GM23338 (cell line): ENCODE measurements around the gene DACT1.

Experiments used
- CREB1 ChIP-seq: fragments of 250-450 bp; sonication (Bioruptor Pico); IDR thresholded peaks from 2 replicates; pipeline ENCODE4 v1.5.0; 2020; ENCODE audit warnings: low read depth, mild to moderate bottlenecking, moderate library complexity
- EZH2 ChIP-seq: fragments of 200-600 bp; sonication (generic); IDR thresholded peaks from one replicate; pipeline ENCODE4 v1.8.0; 2017; ENCODE audit warnings: antibody characterized with exemption, mild to moderate bottlenecking, low read depth; ENCODE audit not compliant: unreplicated experiment
- EZH2phosphoT487 ChIP-seq: fragments of 200-600 bp; sonication (generic); IDR thresholded peaks from one replicate; pipeline ENCODE4 v1.8.1; 2018; ENCODE audit warnings: antibody characterized with exemption; ENCODE audit not compliant: unreplicated experiment
- POLR2AphosphoS5 ChIP-seq: IDR thresholded peaks from 2 replicates; pipeline ENCODE4 v1.6.1; 2016; ENCODE audit warnings: antibody characterized with exemption, low read depth
- TF ChIP-seq, protein P1 (sequence below), 2 experiments: fragments of 200-600 bp in 1 of 2; sonication (generic) in 1 of 2; conservative IDR thresholded peaks; 2 replicates each; pipeline versions ENCODE4 v1.5.1 to v1.6.1; 2016 to 2017; ENCODE audit warnings: antibody characterized with exemption in 2 of 2, low read depth in 2 of 2, mild to moderate bottlenecking in 2 of 2, moderate library complexity in 1 of 2
- TF ChIP-seq, protein P2 (sequence below): IDR thresholded peaks from 2 replicates; pipeline ENCODE4 v1.6.1; 2016; ENCODE audit warnings: antibody characterized with exemption
- TF ChIP-seq, protein P3 (sequence below): IDR thresholded peaks from one replicate; pipeline ENCODE4 v1.6.1; 2018; ENCODE audit warnings: antibody characterized with exemption; ENCODE audit not compliant: unreplicated experiment

DNA sequence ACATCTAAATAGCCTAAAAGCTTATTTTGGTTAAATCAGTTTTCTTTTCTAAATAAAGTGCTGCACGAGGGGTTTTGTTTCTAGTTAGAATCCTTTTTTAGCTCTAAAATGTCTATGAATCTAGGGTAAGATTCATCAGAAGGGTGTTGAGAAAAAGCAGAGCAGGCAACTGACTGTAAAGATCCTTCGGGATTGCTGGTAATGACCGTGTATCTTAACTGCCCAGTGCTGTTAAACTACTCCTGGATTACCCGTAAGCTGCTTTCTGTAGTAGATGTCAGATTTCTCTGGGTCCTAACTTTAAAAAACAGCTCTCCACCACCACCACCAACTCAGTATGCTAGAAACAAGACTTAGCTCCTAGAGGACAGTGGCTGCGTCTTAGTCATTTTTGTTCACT lies 39.2 kb downstream of the DACT1 start:
- TF ChIP-seq, protein P1, sequence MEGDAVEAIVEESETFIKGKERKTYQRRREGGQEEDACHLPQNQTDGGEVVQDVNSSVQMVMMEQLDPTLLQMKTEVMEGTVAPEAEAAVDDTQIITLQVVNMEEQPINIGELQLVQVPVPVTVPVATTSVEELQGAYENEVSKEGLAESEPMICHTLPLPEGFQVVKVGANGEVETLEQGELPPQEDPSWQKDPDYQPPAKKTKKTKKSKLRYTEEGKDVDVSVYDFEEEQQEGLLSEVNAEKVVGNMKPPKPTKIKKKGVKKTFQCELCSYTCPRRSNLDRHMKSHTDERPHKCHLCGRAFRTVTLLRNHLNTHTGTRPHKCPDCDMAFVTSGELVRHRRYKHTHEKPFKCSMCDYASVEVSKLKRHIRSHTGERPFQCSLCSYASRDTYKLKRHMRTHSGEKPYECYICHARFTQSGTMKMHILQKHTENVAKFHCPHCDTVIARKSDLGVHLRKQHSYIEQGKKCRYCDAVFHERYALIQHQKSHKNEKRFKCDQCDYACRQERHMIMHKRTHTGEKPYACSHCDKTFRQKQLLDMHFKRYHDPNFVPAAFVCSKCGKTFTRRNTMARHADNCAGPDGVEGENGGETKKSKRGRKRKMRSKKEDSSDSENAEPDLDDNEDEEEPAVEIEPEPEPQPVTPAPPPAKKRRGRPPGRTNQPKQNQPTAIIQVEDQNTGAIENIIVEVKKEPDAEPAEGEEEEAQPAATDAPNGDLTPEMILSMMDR (conservative IDR thresholded peaks at IDR 0.05; ENCODE audit: low read depth in 2 of 2), result no peak
- TF ChIP-seq POLR2AphosphoS5, result no peak
- TF ChIP-seq CREB1 (CRISPR knock-in tag), result no peak
- no peak for TF ChIP-seq EZH2phosphoT487
- TF ChIP-seq EZH2, result no peak
- TF ChIP-seq, protein P2, sequence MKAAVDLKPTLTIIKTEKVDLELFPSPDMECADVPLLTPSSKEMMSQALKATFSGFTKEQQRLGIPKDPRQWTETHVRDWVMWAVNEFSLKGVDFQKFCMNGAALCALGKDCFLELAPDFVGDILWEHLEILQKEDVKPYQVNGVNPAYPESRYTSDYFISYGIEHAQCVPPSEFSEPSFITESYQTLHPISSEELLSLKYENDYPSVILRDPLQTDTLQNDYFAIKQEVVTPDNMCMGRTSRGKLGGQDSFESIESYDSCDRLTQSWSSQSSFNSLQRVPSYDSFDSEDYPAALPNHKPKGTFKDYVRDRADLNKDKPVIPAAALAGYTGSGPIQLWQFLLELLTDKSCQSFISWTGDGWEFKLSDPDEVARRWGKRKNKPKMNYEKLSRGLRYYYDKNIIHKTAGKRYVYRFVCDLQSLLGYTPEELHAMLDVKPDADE, result no peak
- TF ChIP-seq, protein P3, sequence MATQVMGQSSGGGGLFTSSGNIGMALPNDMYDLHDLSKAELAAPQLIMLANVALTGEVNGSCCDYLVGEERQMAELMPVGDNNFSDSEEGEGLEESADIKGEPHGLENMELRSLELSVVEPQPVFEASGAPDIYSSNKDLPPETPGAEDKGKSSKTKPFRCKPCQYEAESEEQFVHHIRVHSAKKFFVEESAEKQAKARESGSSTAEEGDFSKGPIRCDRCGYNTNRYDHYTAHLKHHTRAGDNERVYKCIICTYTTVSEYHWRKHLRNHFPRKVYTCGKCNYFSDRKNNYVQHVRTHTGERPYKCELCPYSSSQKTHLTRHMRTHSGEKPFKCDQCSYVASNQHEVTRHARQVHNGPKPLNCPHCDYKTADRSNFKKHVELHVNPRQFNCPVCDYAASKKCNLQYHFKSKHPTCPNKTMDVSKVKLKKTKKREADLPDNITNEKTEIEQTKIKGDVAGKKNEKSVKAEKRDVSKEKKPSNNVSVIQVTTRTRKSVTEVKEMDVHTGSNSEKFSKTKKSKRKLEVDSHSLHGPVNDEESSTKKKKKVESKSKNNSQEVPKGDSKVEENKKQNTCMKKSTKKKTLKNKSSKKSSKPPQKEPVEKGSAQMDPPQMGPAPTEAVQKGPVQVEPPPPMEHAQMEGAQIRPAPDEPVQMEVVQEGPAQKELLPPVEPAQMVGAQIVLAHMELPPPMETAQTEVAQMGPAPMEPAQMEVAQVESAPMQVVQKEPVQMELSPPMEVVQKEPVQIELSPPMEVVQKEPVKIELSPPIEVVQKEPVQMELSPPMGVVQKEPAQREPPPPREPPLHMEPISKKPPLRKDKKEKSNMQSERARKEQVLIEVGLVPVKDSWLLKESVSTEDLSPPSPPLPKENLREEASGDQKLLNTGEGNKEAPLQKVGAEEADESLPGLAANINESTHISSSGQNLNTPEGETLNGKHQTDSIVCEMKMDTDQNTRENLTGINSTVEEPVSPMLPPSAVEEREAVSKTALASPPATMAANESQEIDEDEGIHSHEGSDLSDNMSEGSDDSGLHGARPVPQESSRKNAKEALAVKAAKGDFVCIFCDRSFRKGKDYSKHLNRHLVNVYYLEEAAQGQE, result no peak
